Non-pigmented ciliary epithelial cell (primary cell): ENCODE data around the gene TUBG1.

Experiments used
- DNase-seq: peaks from one replicate; pipeline ENCODE4 v3.0.0-alpha.2; 2010; ENCODE audit warnings: low read depth

Gene TUBG1

GRCh38 chr17:42609182-42609813 is at the start of gene TUBG1, which contains the start of gene RETREG3:
TUBG1 (plus strand) TSS chr17:42609683; CDS start chr17:42609738, 55 bp downstream.
RETREG3 (minus strand) TSS chr17:42609374; CDS start chr17:42609324, 50 bp downstream.
- DNase-seq = peak; percentile 97

- DNase-seq = no peak
Observed at GRCh38 chr17:42560246-42560645, 49.2 kb upstream of the TUBG1 start.

- peak; percentile 91 for DNase-seq
Observed at GRCh38 chr17:42561897-42562387, 47.5 kb upstream of the TUBG1 start, which contains the start of gene COASY. COASY (plus strand) TSS chr17:42562148; CDS start chr17:42562623, 475 bp downstream.

GRCh38 chr17:42562388-42563142 is 46.9 kb upstream of the TUBG1 start:
- DNase-seq = no peak

GRCh38 chr17:42563143-42563509 is 46.4 kb upstream of the TUBG1 start:
- no peak for DNase-seq

GRCh38 chr17:42563543-42563942 is 45.9 kb upstream of the TUBG1 start:
- DNase-seq = no peak

GRCh38 chr17:42563950-42564349 is 45.5 kb upstream of the TUBG1 start:
- no peak for DNase-seq

- no peak for DNase-seq
Observed at GRCh38 chr17:42564815-42565522, 44.5 kb upstream of the TUBG1 start.

- no peak for DNase-seq
Observed at GRCh38 chr17:42565523-42566214, 43.8 kb upstream of the TUBG1 start.

- no peak for DNase-seq
Observed at GRCh38 chr17:42566215-42566882, 43.1 kb upstream of the TUBG1 start.

GRCh38 chr17:42566883-42567573 is 42.5 kb upstream of the TUBG1 start, which contains the start of gene MLX:
MLX (plus strand) TSS chr17:42567100; CDS start chr17:42567125, 25 bp downstream.
- peak; percentile 22 for DNase-seq

GRCh38 chr17:42568341-42569111 is 41.0 kb upstream of the TUBG1 start:
- DNase-seq = no peak

GRCh38 chr17:42571435-42572225 is 37.9 kb upstream of the TUBG1 start:
- DNase-seq = no peak

GRCh38 chr17:42573095-42573494 is 36.4 kb upstream of the TUBG1 start:
- no peak for DNase-seq

- DNase-seq = no peak
Observed at GRCh38 chr17:42574463-42574862, 35.0 kb upstream of the TUBG1 start.

GRCh38 chr17:42577140-42577531 is 32.3 kb upstream of the TUBG1 start:
- no peak for DNase-seq

GRCh38 chr17:42577532-42578281 is 31.8 kb upstream of the TUBG1 start, which contains the start of gene PSMC3IP:
PSMC3IP (minus strand) TSS chr17:42577729; CDS start chr17:42577686, 43 bp downstream.
- DNase-seq = peak; percentile 67

GRCh38 chr17:42578282-42578869 is 31.1 kb upstream of the TUBG1 start:
- no peak for DNase-seq
